Kidney (tissue), 14 donors: ENCODE results near the gene IFIH1. TPM values are rescaled to one million over a fixed set of nuclear protein-coding genes. Genes with fewer than 3 reads are reported as not detected.

Experiments
- DNase-seq, 5 donors: peaks; one replicate each; pipeline ENCODE4 v3.0.0-alpha.2; 2013 to 2020
- FAIRE-seq: peaks from 2 replicates; lab custom pipeline; 2012; peaks lifted over from hg19 to GRCh38; lab: Jason Lieb, UNC
- H3K27ac ChIP-seq, 2 donors: one replicate each; pipeline ENCODE4 v1.7.0; 2013; ENCODE audit warnings: low read depth in 2 of 2, low read length in 2 of 2, inconsistent platforms in 1 of 2
- H3K27me3 ChIP-seq: one replicate; pipeline ENCODE4 v1.7.1; 2013; ENCODE audit warnings: low read length, inconsistent platforms; ENCODE audit not compliant: control insufficient read depth, insufficient read depth
- H3K36me3 ChIP-seq, 3 donors: one replicate each; pipeline versions ENCODE4 v1.7.0 to v1.7.1; 2013; ENCODE audit warnings: low read length in 3 of 3, control low read depth in 1 of 3, inconsistent platforms in 1 of 3; ENCODE audit not compliant: insufficient read depth in 3 of 3, control insufficient read depth in 2 of 3
- H3K4me1 ChIP-seq, 3 donors: one replicate each; pipeline versions ENCODE4 v1.7.0 to v1.7.1; 2013; ENCODE audit warnings: low read length in 3 of 3, inconsistent platforms in 1 of 3, low read depth in 1 of 3; ENCODE audit not compliant: control insufficient read depth in 2 of 3, insufficient read depth in 2 of 3
- H3K4me3 ChIP-seq, 3 donors: one replicate each; pipeline versions ENCODE4 v1.7.0 to v1.8.1; 2013; ENCODE audit warnings: low read length in 3 of 3, control low read depth in 1 of 3, inconsistent platforms in 1 of 3
- H3K9ac ChIP-seq, 3 donors: one replicate each; pipeline versions ENCODE4 v1.7.0 to v1.7.1; 2013; ENCODE audit warnings: low read length in 3 of 3, control low read depth in 1 of 3, inconsistent platforms in 1 of 3
- H3K9me3 ChIP-seq, 3 donors: one replicate each; pipeline versions ENCODE4 v1.7.0 to v1.7.1; 2013; ENCODE audit warnings: low read length in 3 of 3, control low read depth in 1 of 3, inconsistent platforms in 1 of 3; ENCODE audit not compliant: control insufficient read depth in 2 of 3, insufficient read depth in 1 of 3
- intact Hi-C: fragments of 100-400 bp; cut with DNase I; formaldehyde crosslinking; loops from one replicate; pipeline ENCODE4 v1.11.1; 2022
- polyA plus RNA-seq: library from polyadenylated mRNA; stranded (reverse); fragments of 350-450 nt; fragmentation: Illumina TruSeq; extraction: RNeasy Lipid Tissue Mini Kit (QIAGEN cat#74804); gene quantifications from one replicate; pipeline ENCODE4 v1.2.3, GENCODE V29; 2014; ENCODE audit warnings: low read depth, low replicate concordance; ENCODE audit not compliant: insufficient read depth
- total RNA-seq: library from RNA; stranded (reverse); fragmentation: NEBNext Ultra II Directional; extraction: Animal tissue kit (Norgen Biotek cat#: 25700); gene quantifications from one replicate; pipeline ENCODE4 v1.2.1, GENCODE V29; 2021
- TF ChIP-seq, protein P1 (sequence below): IDR thresholded peaks from 3 replicates; pipeline ENCODE4 v1.5.1; 2012; ENCODE audit warnings: mild to moderate bottlenecking, moderate library complexity, borderline replicate concordance; ENCODE audit not compliant: insufficient read depth; ENCODE audit errors: extremely low read depth
- donor health status: control.
- donor health status: control.
- donor health status: control.
- donor health status: control.
- donor health status: control.
- donor health status: DM: yes; HTN: yes; CAD: no.
- donor health status: Normal renal cell carcinoma (clear cell type).

IFIH1 gene
- total and polyA plus RNA-seq, 2 donors from 2014 or later = 11.3 to 21.6 TPM

DNA sequence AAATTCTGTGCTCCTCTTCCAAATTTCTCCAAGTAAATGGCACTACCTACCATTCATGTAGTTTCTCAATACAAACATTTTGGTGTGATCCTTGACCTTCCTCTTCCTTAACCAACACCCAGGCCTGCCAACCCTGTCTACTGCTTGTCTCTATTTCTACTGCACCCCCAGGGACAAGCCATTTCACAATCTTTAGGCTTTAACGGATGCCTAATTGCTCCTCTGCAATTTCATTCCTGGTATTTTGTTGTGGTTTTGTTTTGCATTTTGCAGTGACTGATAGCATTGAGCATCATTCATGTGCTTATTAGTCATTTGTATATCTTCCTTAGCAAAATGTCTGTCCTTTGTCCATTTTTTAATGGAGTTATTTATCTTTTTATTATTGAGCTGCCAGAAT, 85.3 kb downstream of the IFIH1 start:
- FAIRE-seq = no peak
- DNase-seq = no peak
- H3K36me3 ChIP-seq = no peaks in the 10 kb centered on the region
- H3K4me1 ChIP-seq = no peaks in the 10 kb centered on the region
- no peak overlapping the region for H3K4me3 ChIP-seq
- intact Hi-C loops = no loop called here
- no peak overlapping the region for H3K9ac ChIP-seq
- TF ChIP-seq, protein P1, sequence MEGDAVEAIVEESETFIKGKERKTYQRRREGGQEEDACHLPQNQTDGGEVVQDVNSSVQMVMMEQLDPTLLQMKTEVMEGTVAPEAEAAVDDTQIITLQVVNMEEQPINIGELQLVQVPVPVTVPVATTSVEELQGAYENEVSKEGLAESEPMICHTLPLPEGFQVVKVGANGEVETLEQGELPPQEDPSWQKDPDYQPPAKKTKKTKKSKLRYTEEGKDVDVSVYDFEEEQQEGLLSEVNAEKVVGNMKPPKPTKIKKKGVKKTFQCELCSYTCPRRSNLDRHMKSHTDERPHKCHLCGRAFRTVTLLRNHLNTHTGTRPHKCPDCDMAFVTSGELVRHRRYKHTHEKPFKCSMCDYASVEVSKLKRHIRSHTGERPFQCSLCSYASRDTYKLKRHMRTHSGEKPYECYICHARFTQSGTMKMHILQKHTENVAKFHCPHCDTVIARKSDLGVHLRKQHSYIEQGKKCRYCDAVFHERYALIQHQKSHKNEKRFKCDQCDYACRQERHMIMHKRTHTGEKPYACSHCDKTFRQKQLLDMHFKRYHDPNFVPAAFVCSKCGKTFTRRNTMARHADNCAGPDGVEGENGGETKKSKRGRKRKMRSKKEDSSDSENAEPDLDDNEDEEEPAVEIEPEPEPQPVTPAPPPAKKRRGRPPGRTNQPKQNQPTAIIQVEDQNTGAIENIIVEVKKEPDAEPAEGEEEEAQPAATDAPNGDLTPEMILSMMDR = no peak
- no peaks in the 10 kb centered on the region for H3K9me3 ChIP-seq
- no peaks in the 10 kb centered on the region for H3K27me3 ChIP-seq
- H3K27ac ChIP-seq = no peak overlapping the region

DNA sequence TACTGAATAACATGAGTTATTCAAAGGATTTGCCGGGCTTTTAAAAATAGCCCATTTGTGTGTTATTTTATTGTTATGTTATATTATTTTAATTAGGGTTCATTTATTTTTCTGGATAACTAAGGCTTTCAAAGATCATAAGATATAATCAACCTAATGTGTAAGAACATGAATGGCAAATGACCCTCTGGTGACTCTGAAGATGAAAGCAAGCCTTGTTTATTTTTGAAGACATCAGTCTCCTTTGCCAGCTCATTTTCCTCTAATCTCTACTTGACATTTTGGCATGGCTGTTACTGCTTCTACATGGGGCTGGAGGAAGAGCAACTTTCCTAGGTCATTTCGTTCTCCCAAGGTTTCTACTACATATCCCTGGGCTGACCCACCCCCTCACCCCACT, 85.8 kb downstream of the IFIH1 start:
- H3K9me3 ChIP-seq = no peaks in the 10 kb centered on the region
- H3K9ac ChIP-seq = no peak overlapping the region
- TF ChIP-seq, protein P1 = no peak
- H3K27ac ChIP-seq = no peak overlapping the region
- no peak for DNase-seq
- H3K4me3 ChIP-seq = no peak overlapping the region
- FAIRE-seq = no peak
- H3K27me3 ChIP-seq = no peaks in the 10 kb centered on the region
- H3K4me1 ChIP-seq = no peaks in the 10 kb centered on the region
- H3K36me3 ChIP-seq = no peaks in the 10 kb centered on the region
- intact Hi-C loops = no loop called here

DNA sequence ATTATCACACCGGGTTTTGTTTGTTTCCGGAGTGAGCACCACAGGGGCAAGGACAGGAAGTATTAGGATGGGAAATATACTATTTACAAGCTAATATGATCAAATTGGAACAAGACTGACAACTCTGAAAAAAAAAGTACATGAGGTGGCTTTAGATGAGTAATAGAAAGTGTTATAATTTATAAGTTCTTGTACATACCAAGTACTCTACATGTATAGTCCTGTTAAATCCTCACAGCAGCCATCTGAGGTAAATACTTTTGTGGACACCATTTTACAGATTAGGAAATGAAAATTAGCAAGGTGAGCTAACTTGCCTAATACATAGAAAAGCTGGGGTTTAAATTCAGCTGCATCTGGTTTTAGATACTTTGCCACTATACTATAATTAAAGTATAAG, 86.5 kb downstream of the IFIH1 start:
- H3K36me3 ChIP-seq = no peaks in the 10 kb centered on the region
- TF ChIP-seq, protein P1 = no peak
- FAIRE-seq = no peak
- H3K27me3 ChIP-seq = no peaks in the 10 kb centered on the region
- H3K4me1 ChIP-seq = no peaks in the 10 kb centered on the region
- no peak overlapping the region for H3K9ac ChIP-seq
- no peak overlapping the region for H3K27ac ChIP-seq
- no peaks in the 10 kb centered on the region for H3K9me3 ChIP-seq
- no peak overlapping the region for H3K4me3 ChIP-seq
- no peak for DNase-seq
- intact Hi-C loops = no loop called here

DNA sequence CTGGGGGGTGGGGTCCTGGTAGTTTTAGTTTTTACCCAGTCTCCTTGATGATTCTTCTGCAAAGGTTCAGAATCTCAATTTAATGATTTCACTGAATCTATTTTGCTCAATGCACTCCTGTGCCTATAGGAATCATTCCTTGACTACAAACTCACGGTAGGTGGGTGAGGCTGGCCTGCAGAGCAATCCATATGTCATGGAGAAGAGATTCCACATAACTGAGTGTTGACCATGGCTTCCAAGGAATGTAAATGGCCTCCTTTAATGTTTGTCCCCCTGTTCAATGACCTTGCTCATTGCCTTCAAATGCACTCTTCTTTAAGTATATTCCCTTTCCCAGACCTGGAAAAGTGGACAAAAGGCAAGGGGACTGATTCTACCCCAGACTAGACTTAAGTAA, 87.7 kb downstream of the IFIH1 start:
- no peaks in the 10 kb centered on the region for H3K4me1 ChIP-seq

More for the DNA sequence above, 87.7 kb downstream of the IFIH1 start:
- no peak overlapping the region for H3K9ac ChIP-seq
- H3K27me3 ChIP-seq = no peaks in the 10 kb centered on the region
- H3K36me3 ChIP-seq = no peaks in the 10 kb centered on the region
- no peak overlapping the region for H3K4me3 ChIP-seq
- intact Hi-C loops = no loop called here
- DNase-seq = no peak
- H3K9me3 ChIP-seq = no peaks in the 10 kb centered on the region
- TF ChIP-seq, protein P1 = no peak
- H3K27ac ChIP-seq = no peak overlapping the region
- FAIRE-seq = no peak
